ENCODE measurements around the gene KCNAB2.
A peak's percentile ranks its signal among the peaks of the same experiment; 100 is the strongest.

Gene KCNAB2

GRCh38 chr1:6133146-6133895 lies 87.6 kb downstream of the KCNAB2 start:
- DNase-seq, result no peak

GRCh38 chr1:6134206-6134605 lies 88.5 kb downstream of the KCNAB2 start:
- no peak for DNase-seq

GRCh38 chr1:6134741-6135510 lies 89.2 kb downstream of the KCNAB2 start:
- DNase-seq, result no peak

DNA sequence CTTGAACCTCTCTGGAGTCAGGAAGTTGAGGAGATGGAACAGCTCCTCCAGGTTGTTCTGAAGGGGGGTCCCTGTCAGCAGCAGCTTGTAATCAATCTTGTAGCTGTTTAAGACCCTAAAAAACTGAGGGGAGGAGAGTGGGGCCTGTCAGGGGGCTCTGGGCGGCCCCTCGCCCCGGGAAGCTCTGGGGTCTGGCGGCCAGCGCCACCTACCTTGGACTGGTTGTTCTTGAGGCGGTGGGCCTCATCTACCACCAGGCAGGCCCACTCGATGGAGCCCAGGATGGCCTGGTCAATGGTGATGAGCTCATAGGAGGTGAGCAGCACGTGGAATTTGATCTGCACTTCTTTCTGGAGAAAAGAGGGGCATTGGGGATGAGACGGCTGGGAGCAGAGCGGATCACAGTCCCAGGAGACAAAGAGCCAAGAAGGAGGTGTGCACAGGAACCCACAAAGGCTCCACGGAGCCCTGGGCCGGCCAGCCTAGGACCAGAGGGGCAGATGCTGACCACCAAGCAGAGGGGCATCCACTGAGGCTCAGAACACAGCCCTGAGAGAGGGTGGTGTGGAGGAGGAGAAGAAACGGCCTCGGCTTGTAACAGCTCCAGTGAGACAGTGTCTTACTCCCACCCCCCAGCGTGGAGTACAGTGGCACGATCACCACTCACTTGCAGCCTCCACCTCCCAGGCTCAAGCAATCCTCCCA lies 91.0 kb downstream of the KCNAB2 start:
- DNase-seq, result no peak

DNA sequence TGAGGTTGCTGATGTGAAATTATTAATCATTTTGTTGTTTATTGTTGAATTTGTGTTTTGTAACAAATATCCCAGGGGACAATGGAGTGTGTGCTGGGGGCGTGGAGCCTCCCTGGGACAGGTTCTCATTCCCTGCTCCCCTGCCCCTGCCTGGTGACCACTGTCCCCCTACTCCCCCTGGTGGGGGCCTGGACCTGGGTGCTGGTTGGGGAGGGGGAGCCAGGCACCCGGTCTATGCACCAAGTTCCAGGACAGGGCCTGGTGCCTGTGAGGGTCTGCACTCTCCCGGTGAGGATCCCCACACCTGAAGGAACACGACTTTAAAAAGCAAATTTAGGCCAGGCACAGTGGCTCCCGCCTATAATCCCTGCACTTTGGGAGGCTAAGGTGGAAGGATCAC lies 92.1 kb downstream of the KCNAB2 start:
- no peak for DNase-seq

- DNase-seq, result no peak
These were observed 94.7 kb downstream of the KCNAB2 start for GRCh38 chr1:6140413-6140812.

DNA sequence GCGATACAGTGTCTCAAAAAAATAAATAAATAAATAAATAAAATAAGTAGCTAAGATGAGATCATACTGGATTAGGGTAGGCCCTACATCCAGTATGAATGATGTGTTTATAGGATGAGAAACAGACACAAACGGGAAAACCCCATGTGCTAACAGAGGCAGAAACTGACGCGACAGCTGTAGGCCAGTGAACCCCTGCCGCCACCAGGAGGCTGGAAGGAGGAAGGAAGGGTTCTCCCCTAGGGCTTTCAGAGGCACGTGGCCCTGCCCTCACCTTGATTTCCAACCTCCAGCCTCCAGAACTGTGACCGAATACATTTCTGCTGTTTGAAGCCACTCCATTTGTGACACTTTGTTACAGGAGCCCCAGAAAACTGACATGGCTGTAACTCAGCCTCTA lies 95.9 kb downstream of the KCNAB2 start:
- DNase-seq, result peak in 1 of 5 donors; percentile 15

- no peak for DNase-seq
These were observed 96.4 kb downstream of the KCNAB2 start for GRCh38 chr1:6142036-6142621.

GRCh38 chr1:6142734-6143133 lies 97.0 kb downstream of the KCNAB2 start:
- no peak for DNase-seq

DNA sequence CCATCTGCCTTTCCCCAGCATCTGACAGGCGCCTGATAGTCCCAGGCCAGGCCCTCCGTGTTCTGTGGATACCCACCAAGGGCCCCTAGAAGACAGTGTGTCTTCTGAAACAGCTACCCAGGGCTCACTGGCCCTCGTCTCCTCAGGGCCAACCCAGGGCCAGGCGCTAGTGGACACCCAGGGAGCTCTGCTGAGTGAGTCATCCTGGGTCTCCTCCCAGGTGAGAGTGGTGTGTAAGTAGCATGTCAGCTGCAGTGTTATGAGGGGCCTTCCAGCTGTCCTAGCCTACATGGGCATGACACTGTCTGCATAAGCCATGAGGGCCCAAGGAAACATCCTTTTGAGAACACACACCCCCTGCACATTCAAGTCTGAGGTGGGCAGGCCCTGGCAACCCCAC lies 97.7 kb downstream of the KCNAB2 start:
- DNase-seq, result no peak

DNA sequence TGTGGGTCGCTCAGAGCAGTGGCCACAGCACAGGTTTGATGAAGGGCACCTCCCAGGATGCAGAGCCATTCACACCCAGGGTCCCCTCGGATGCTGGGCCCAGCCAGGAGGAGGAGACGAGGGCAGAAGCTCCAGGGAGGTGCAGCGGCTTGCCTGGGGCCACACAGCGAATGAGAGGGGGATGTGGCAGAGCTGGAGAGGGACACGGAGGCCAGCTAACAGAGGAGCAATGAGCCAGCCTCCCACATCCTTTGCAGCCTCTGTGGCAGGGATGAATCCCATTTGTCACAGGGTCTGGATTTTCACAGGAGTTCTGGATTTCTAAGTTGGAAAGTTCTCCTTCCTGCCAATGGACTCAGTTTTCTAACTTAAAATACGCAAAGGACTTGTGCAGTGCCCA lies 98.5 kb downstream of the KCNAB2 start:
- no peak for DNase-seq

- DNase-seq, result no peak
These were observed 99.1 kb downstream of the KCNAB2 start for GRCh38 chr1:6144647-6145395.

DNA sequence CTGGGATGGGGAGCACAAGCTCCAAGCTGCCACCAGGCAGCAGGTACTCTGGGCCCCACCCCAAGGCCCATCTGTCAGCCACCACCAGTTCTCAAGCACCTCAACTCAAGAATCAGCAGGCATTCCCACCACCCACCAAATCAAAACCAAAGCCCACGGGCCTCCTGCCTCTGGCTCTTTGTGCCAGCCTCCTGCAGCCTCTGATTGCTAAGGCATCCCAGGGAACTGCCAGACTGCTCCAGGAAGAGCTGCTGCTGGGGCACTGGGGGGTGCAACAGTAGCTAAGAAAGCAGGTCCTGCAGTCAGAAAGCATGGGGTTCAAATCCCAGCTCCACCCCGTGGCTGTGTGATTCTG lies 99.7 kb downstream of the KCNAB2 start:
- DNase-seq, result no peak

DNA sequence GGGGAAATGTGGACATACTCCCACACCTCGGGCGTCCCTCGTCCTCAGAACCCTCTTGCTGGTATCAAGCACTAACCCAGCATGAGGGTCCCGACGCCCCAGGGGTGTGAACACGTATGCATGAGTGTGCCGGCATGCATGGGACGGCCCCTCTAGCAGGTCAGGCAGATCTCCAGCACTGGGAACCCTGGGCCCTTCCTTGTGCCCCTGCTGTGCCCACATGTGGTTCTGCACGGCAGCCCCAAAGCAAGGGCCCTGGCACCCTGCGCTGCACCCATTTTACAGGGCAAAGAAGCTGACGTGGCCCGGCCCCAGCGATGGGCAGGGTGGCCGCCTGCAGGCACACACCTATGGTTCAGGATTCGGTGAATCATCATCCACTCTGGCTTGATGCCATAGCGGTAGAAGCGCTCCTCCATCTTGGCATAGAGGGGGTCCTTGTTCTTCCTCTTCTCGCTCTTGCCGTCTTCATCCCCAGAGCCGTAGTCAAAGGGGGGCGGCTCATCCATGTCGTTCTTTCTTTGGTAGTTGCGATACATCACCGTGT lies 100.2 kb downstream of the KCNAB2 start:
- no peak for DNase-seq

GRCh38 chr1:6148497-6149241 lies 103.0 kb downstream of the KCNAB2 start:
- peak; percentile 35 to 62 (median 61) for DNase-seq

- DNase-seq, result no peak
These were observed 103.9 kb downstream of the KCNAB2 start for GRCh38 chr1:6149597-6149996.

DNA sequence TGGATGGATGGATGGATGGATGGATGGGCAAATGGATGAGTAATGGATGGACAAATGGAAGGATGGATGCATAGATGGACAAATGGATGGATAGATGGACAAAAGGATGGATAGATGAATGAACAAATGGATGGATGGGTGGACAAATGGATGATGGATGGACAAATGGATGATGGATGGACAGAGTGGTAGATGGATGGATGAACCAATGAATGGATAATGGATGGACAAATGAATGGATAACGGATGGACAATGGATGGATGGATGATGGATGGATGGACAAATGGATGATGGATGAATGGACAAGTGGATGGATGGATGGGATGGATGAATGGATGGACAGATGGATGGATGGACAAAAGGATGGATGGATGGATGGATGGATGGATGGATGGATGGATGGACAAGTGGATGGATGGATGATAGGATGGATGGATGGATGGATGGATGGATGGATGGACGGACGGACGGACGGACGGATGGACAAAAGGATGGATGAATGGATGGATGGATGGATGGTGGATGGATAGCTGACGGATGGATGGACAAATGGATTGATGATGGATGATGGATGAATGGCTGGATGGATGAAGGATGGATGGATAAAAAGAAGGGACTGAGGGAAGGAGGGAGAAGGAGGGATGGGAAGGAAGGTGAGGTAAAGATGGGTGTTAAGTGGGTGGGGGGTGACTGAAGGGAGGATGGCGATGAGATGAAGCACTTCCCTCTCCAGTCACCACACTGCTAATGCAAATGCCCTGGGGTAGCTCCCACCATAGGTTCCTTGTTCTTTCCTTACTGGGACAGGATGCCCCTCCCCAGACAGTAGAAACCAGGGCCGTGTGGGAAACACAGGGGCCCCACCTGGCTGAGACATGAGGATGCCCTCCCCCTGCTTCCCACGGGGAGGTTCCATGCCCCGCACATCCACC lies 104.6 kb downstream of the KCNAB2 start:
- DNase-seq, result no peak

Measured in T-helper 1 cell (primary cell).